Endothelial cell of umbilical vein (primary cell): ENCODE data around the gene NAA30. TPM values are rescaled to one million over a fixed set of nuclear protein-coding genes. Genes with fewer than 3 reads are reported as not detected.

Experiments used
- BruUV-seq: library from RNA; stranded (reverse); fragments of 400-500 nt; replicated peaks from 2 replicates; lab custom pipeline; 2021; lab: Mats Ljungman, UMichigan
- CTCF ChIA-PET: fragments of 300-600, 350-600 bp; sonication (Branson Sonifier 250); formaldehyde crosslinking; loops from one replicate; lab custom pipeline; 2021; ENCODE audit warnings: antibody characterized with exemption, inconsistent platforms; lab: Charles Lee
- POLR2A ChIA-PET: fragments of 300-600, 350-600 bp; sonication (Branson Sonifier 250); formaldehyde crosslinking; loops from one replicate; lab custom pipeline; 2021; ENCODE audit warnings: antibody characterized with exemption, inconsistent platforms; lab: Charles Lee
- DNase-seq: peaks from one replicate; pipeline ENCODE4 v3.0.0-alpha.2; 2011; ENCODE audit warnings: low read depth, low spot score
- FAIRE-seq: peaks from 2 replicates; lab custom pipeline; 2011; peaks lifted over from hg19 to GRCh38; lab: Jason Lieb, UNC
- H2AFZ ChIP-seq: 2 replicates; pipeline ENCODE4 v1.6.0; 2012; ENCODE audit warnings: low read depth, low read length, control low read depth, inconsistent platforms
- H3K27ac ChIP-seq: 2 replicates; pipeline ENCODE4 v1.5.1; 2011; ENCODE audit warnings: low read depth, mild to moderate bottlenecking, control low read depth, low read length, moderate library complexity; ENCODE audit not compliant: insufficient read depth
- H3K27me3 ChIP-seq, 2 experiments: 2 replicates each; pipeline versions ENCODE4 v1.6.0 to v1.6.1; 2011; ENCODE audit warnings: low read length in 2 of 2, mixed read lengths in 1 of 2; ENCODE audit not compliant: control insufficient read depth in 2 of 2, insufficient read depth in 2 of 2
- H3K36me3 ChIP-seq, 2 experiments: 2 replicates in 1 of 2; 3 replicates in 1 of 2; pipeline ENCODE4 v1.5.1; 2011; ENCODE audit warnings: low read length in 2 of 2, mild to moderate bottlenecking in 1 of 2, moderate library complexity in 1 of 2; ENCODE audit not compliant: control insufficient read depth in 2 of 2, insufficient read depth in 2 of 2; ENCODE audit errors: extremely low read depth in 1 of 2
- H3K4me1 ChIP-seq: 3 replicates; pipeline ENCODE4 v1.5.1; 2011; ENCODE audit warnings: mild to moderate bottlenecking, low read length; ENCODE audit not compliant: control insufficient read depth, insufficient read depth; ENCODE audit errors: extremely low read depth
- H3K4me2 ChIP-seq: 2 replicates; pipeline ENCODE4 v1.6.1; 2011; ENCODE audit warnings: low read length, control low read depth, mixed read lengths; ENCODE audit not compliant: insufficient read depth
- H3K4me3 ChIP-seq, 3 experiments: fragments of 200-600 bp in 1 of 3; sonication (generic), shearing (Covaris generic) in 1 of 3; replicated peaks in 1 of 3; 2 replicates each; pipeline ENCODE4 v1.5.1; 2011 to 2016; ENCODE audit warnings: control low read depth in 3 of 3, low read length in 3 of 3, mild to moderate bottlenecking in 2 of 3, inconsistent platforms in 1 of 3, low read depth in 1 of 3, moderate library complexity in 1 of 3; ENCODE audit not compliant: insufficient read depth in 1 of 3
- H3K79me2 ChIP-seq: 2 replicates; pipeline ENCODE4 v1.6.0; 2012; ENCODE audit warnings: low read length, inconsistent platforms; ENCODE audit not compliant: control insufficient read depth, insufficient read depth
- H3K9ac ChIP-seq: replicated peaks from 2 replicates; pipeline ENCODE3; 2011; ENCODE audit warnings: low read length, control low read depth; ENCODE audit not compliant: insufficient read depth; ENCODE audit errors: extremely low read depth
- H3K9me1 ChIP-seq: replicated peaks from 3 replicates; pipeline ENCODE4 v1.6.0; 2011; ENCODE audit warnings: mild to moderate bottlenecking, low read length; ENCODE audit not compliant: control insufficient read depth, insufficient read depth; ENCODE audit errors: extremely low read depth
- H3K9me3 ChIP-seq: replicated peaks from 2 replicates; pipeline ENCODE4 v1.5.1; 2012; ENCODE audit warnings: low read length, inconsistent platforms; ENCODE audit not compliant: control insufficient read depth, insufficient read depth
- H4K20me1 ChIP-seq: replicated peaks from 2 replicates; pipeline ENCODE3; 2011; ENCODE audit warnings: mild to moderate bottlenecking, low read length; ENCODE audit not compliant: control insufficient read depth, insufficient read depth; ENCODE audit errors: extremely low read depth
- CTCF ChIP-seq, 2 donors: IDR thresholded peaks; 1 replicate in 1 of 2; 2 replicates in 1 of 2; pipeline ENCODE4 v1.5.1; 2011; ENCODE audit warnings: low read length in 2 of 2, mild to moderate bottlenecking in 2 of 2, moderate library complexity in 2 of 2, control low read depth in 1 of 2, inconsistent platforms in 1 of 2, low read depth in 1 of 2; ENCODE audit not compliant: insufficient read depth in 1 of 2; ENCODE audit errors: extremely low read depth in 1 of 2
- EZH2 ChIP-seq: IDR thresholded peaks from 2 replicates; pipeline ENCODE4 v1.6.1; 2012; ENCODE audit warnings: borderline replicate concordance, low read depth, mild to moderate bottlenecking, moderate library complexity, low read length, inconsistent platforms; ENCODE audit not compliant: severe bottlenecking
- FOS ChIP-seq: IDR thresholded peaks from 2 replicates; pipeline ENCODE4 v1.6.1; 2011; ENCODE audit warnings: mild to moderate bottlenecking, low read length, moderate library complexity, borderline replicate concordance; ENCODE audit not compliant: insufficient read depth
- GATA2 ChIP-seq: IDR thresholded peaks from 2 replicates; pipeline ENCODE4 v1.7.0; 2011; ENCODE audit warnings: low read depth, mild to moderate bottlenecking, moderate library complexity, mixed read lengths, low read length; ENCODE audit not compliant: insufficient read length, insufficient read depth
- JUN ChIP-seq: IDR thresholded peaks from 2 replicates; pipeline ENCODE4 v1.6.1; 2011; ENCODE audit warnings: borderline replicate concordance, low read depth; ENCODE audit not compliant: insufficient read length, insufficient read depth
- MAX ChIP-seq: IDR thresholded peaks from 2 replicates; pipeline ENCODE4 v1.6.1; 2011; ENCODE audit not compliant: insufficient read depth, insufficient read length
- MYC ChIP-seq: IDR thresholded peaks from one replicate; pipeline ENCODE4 v1.6.1; 2011; ENCODE audit warnings: mild to moderate bottlenecking, low read depth, low read length
- POLR2A ChIP-seq: IDR thresholded peaks from 2 replicates; pipeline ENCODE4 v1.6.1; 2012; ENCODE audit warnings: low read depth, mild to moderate bottlenecking, control low read depth, low read length
- POLR2AphosphoS5 ChIP-seq: IDR thresholded peaks from 2 replicates; pipeline ENCODE4 v1.6.1; 2012; ENCODE audit warnings: low read depth, mild to moderate bottlenecking, control low read depth, low read length, moderate library complexity; ENCODE audit not compliant: insufficient read depth
- dilution Hi-C: fragments of 300-500 bp; cut with MboI; formaldehyde crosslinking; loops from one replicate; pipeline ENCODE4 v1.15.0; 2019; ENCODE audit warnings: low sequenced_read_pairs; ENCODE audit not compliant: extremely low pct_ligation_motif_present
- intact Hi-C: fragments of 100-400 bp; cut with micrococcal nuclease; formaldehyde crosslinking; loops from one replicate; pipeline ENCODE4 v1.10.0; 2022
- polyA plus RNA-seq, 4 experiments: library from polyadenylated mRNA; depleted of rRNA in 3 of 4; stranded (reverse) in 3 of 4; unstranded in 1 of 4; fragments of >200 nt; gene quantifications; 2 replicates each; pipeline versions ENCODE4 v1.2.1 to v1.2.3, GENCODE V29; 2011 to 2012; ENCODE audit warnings: missing spikeins in 1 of 4
- total RNA-seq: library from RNA; stranded (reverse); gene quantifications from 2 replicates; pipeline ENCODE4 v1.2.3, GENCODE V29; 2021

Gene NAA30
- total and polyA plus RNA-seq, 2 donors (not counting 3 experiments of a cell fraction or from before 2014, with no cell fraction given): 5.4 to 21.8 TPM

GRCh38 chr14:57418999-57419398 lies 28.6 kb downstream of the NAA30 start:
- no peak overlapping the region for H3K27ac ChIP-seq
- H3K9me3 ChIP-seq: no peaks in the 10 kb centered on the region
- CTCF ChIA-PET: no interaction called here
- no peaks in the 10 kb centered on the region for H3K9me1 ChIP-seq
- TF ChIP-seq POLR2A (no peak), GATA2 (no peak), EZH2 (no peak), POLR2AphosphoS5 (no peak), FOS (no peak), MYC (no peak), MAX (no peak), CTCF (IDR thresholded peaks at IDR 0.05; ENCODE audit: extremely low read depth in 1 of 2, insufficient read depth in 1 of 2, low read depth in 1 of 2, low read length in 2 of 2) (no peak), JUN (no peak)
- FAIRE-seq (no peak), DNase-seq (no peak)
- peaks cover 2 to 3% of the 10 kb centered on the region in 2 experiments for H3K27me3 ChIP-seq
- no peak overlapping the region for H3K9ac ChIP-seq
- dilution Hi-C loops (no loop called here), intact Hi-C loops (no loop called here)
- H2AFZ ChIP-seq: no peak overlapping the region
- H3K4me3 ChIP-seq: no peak overlapping the region
- no peaks in the 10 kb centered on the region for H4K20me1 ChIP-seq
- no peaks in the 10 kb centered on the region for H3K4me1 ChIP-seq
- H3K4me2 ChIP-seq: no peak overlapping the region
- POLR2A ChIA-PET: no interaction called here
- H3K36me3 ChIP-seq: no peaks in the 10 kb centered on the region
- BruUV-seq: no TSS peak
- H3K79me2 ChIP-seq: no peaks in the 10 kb centered on the region
